HUES48 (cell line): ENCODE results near the gene NRARP.

Experiments
- H3K27ac ChIP-seq: one replicate; pipeline ENCODE4 v1.7.0; 2013; ENCODE audit warnings: low read depth, low read length, inconsistent platforms
- H3K27me3 ChIP-seq: 2 replicates; pipeline ENCODE4 v1.6.1; 2013; ENCODE audit warnings: mild to moderate bottlenecking, low read length; ENCODE audit not compliant: control insufficient read depth, insufficient read depth
- H3K36me3 ChIP-seq: 2 replicates; pipeline ENCODE4 v1.6.1; 2013; ENCODE audit warnings: low read length; ENCODE audit not compliant: control insufficient read depth, insufficient read depth
- H3K4me1 ChIP-seq: 2 replicates; pipeline ENCODE4 v1.6.1; 2013; ENCODE audit warnings: mild to moderate bottlenecking, low read length; ENCODE audit not compliant: control insufficient read depth, insufficient read depth
- H3K4me3 ChIP-seq: 2 replicates; pipeline ENCODE4 v1.5.1; 2013; ENCODE audit warnings: mild to moderate bottlenecking, low read depth, low read length
- H3K9ac ChIP-seq: 2 replicates; pipeline ENCODE4 v1.6.1; 2013; ENCODE audit warnings: mild to moderate bottlenecking, low read depth, low read length, moderate library complexity
- H3K9me3 ChIP-seq: 2 replicates; pipeline ENCODE4 v1.6.1; 2013; ENCODE audit warnings: low read length; ENCODE audit not compliant: control insufficient read depth, insufficient read depth

Gene NRARP

DNA sequence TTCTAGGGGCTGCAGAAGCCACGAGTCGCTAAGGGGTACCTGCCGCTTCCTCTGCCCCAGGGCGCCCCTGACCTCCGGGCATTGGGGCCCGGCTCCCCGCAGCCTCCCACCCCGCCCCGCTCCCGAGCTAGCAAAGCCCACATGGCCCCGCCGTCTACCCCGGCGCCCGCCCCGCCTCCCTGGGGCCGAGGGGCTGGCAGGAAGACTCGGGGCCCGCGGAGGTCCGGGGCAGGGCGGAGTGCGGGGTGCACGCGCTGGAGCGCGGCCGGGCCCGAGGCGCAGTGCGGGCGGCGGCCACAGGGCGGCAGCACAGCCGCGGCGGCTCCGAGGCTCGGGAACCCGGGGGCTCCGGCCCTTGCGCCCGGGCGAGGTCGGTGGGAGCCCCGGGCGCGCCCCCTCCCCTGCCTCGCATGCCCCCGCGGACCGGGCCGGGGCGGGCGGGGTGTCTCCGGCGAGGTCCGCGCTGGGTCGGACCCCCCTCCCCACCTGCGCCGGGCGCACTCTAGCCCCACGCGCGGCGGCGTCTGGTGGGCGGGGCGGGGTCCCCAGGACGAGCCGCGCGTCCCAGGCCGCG is 6.7 kb downstream of the NRARP start:
- Histone ChIP-seq H3K4me1 (peaks cover 27% of the 10 kb centered on the region), H3K9ac (no peak overlapping the region), H3K4me3 (peak overlapping the region; percentile 53; the same call in 1 of the 2 replicates), H3K27ac (no peak overlapping the region), H3K9me3 (no peaks in the 10 kb centered on the region), H3K36me3 (no peaks in the 10 kb centered on the region), H3K27me3 (peaks cover 33% of the 10 kb centered on the region)

DNA sequence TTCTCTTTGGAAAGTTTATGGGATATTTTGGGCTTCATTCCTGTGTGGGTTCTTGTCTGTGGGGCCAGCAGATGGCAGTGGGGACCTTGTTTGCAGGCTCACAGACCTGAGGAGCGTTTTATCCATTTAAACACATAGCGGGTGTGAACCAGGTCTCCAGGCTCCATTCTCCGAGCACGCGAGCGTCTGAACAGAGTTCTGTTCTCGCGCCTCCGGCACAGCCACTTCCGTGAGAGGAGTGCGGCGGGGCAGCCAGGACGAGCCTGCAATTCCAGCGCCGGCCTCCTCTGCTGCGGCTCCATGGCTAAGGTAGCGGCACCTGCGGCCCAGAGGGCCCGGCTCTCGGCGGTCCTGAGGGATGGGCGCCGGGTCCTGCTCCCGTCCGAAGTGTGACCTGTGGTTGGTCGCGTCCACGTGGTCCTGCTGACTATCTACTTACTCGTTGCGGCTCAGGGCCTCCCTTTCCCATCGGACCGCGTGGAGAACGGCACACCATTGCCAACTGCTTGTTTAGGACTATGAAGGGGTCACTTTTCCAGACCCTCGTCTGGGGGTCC is 7.3 kb downstream of the NRARP start:
- peak overlapping the region; percentile 16; the same call in 1 of the 2 replicates for H3K4me3 ChIP-seq
- H3K36me3 ChIP-seq, result no peaks in the 10 kb centered on the region
- H3K4me1 ChIP-seq, result peaks cover 27% of the 10 kb centered on the region
- H3K9me3 ChIP-seq, result no peaks in the 10 kb centered on the region
- H3K27ac ChIP-seq, result no peak overlapping the region
- H3K27me3 ChIP-seq, result peaks cover 33% of the 10 kb centered on the region
- no peak overlapping the region for H3K9ac ChIP-seq

DNA sequence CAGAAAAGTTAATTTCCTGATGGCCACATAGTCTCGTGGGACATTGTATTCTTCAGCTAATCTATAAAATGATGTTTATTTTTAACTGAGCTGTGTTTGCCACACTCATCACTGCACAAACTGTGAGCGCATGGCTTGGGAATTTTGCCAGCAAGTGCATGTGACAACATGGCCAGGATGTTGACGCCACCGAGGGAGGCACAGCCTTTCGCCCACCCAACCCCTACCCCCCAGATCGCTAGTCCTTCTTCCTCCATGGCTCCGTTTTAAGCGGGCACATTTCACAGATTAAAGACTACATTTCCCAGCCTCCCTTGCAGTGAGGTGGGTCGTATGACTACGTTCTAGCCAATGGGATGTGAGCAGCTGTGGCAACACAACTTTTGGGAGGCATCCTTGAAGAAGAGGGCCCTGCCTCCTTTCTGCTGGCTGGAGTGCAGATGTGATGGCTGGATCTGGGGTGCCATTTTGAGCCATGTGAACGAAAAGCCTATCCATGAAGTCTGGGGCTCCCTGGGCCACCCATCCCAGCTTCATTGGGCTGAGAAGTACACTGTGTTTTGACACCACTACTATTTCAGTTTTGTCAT is 7.9 kb downstream of the NRARP start:
- no peak overlapping the region for H3K4me3 ChIP-seq
- H3K27ac ChIP-seq, result peak overlapping the region; percentile 18
- H3K4me1 ChIP-seq, result peaks cover 25% of the 10 kb centered on the region
- no peak overlapping the region for H3K9ac ChIP-seq
- peaks cover 33% of the 10 kb centered on the region for H3K27me3 ChIP-seq
- no peaks in the 10 kb centered on the region for H3K36me3 ChIP-seq
- no peaks in the 10 kb centered on the region for H3K9me3 ChIP-seq

DNA sequence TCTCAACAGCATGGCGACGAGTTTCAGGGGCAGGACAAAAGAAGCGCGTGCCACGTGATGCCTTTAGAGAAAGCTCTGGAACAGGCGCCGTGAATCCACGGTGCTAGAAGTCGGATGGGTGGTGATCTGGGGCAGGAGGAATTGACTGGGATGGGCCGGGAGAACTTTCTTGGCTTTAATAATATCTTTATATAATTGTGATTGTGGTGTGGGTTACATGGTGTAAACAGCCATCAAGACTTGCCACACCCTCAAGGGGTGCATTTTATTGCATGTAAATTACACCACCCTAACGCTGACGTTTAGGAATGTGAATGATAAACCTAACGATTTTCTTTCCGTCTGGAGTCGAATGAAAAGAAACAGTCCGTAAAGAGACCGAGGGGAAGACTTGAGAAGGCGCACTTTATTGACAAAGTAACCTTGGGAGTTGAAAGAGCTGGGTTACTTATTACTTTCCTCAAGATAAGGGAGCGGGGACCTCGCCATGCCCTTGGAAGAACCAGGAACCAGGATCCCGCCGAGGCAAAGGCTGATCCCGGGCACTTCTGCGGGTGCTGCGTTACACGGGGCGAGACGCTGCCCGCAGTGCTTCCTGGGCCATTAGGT is 8.5 kb downstream of the NRARP start:
- Histone ChIP-seq H3K36me3 (no peaks in the 10 kb centered on the region), H3K9ac (no peak overlapping the region), H3K9me3 (no peaks in the 10 kb centered on the region), H3K27ac (peak overlapping the region; percentile 18), H3K4me3 (no peak overlapping the region), H3K4me1 (peaks cover 19% of the 10 kb centered on the region), H3K27me3 (peaks cover 33% of the 10 kb centered on the region)

DNA sequence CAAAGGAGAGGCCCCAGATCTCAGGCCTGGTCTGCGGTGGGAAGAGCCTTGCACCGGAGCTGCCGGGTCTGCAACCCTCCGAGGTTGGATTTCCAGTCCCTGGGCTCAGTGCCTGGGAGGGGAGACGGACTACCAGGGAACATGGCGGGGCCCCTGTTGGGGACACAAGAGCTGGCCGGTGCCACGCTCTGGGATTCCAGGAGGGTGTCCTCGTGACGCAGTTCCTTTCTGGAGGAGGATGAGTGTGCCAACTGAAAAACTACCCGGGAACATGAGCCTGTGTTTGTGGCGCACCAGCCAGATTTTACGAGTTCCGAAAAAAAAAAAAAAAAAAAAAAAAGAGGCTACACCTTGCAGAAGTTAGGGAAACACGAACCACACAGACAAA is 9.0 kb downstream of the NRARP start:
- peaks cover 14% of the 10 kb centered on the region for H3K4me1 ChIP-seq
- no peak overlapping the region for H3K9ac ChIP-seq
- H3K27ac ChIP-seq, result no peak overlapping the region
- H3K27me3 ChIP-seq, result peaks cover 33% of the 10 kb centered on the region
- H3K4me3 ChIP-seq, result no peak overlapping the region
- no peaks in the 10 kb centered on the region for H3K36me3 ChIP-seq
- no peaks in the 10 kb centered on the region for H3K9me3 ChIP-seq

DNA sequence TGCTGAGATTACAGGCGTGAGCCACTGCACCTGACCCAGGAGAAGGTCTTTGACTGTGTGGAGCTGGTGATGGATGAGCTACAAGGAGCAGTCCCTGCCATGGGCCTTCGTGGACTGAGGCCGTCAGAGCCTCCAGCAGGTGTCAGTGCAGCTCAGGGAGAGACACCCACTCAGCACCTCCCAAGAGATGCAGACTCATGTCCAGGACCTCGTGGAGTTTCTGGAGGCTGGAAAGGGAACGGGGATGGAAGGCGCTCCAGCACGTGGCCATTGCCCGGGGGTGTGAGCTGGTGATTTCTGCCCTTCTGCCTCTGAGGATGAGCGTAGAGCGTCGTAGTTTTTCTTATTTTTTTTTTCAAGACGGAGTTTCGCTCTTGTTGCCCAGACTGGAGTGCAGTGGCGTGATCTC is 15.1 kb downstream of the NRARP start:
- no peak overlapping the region for H3K27ac ChIP-seq
- no peaks in the 10 kb centered on the region for H3K4me1 ChIP-seq
- H3K27me3 ChIP-seq, result peaks cover under 1% of the 10 kb centered on the region
- H3K4me3 ChIP-seq, result no peak overlapping the region
- H3K36me3 ChIP-seq, result no peaks in the 10 kb centered on the region
- no peak overlapping the region for H3K9ac ChIP-seq
- no peaks in the 10 kb centered on the region for H3K9me3 ChIP-seq

DNA sequence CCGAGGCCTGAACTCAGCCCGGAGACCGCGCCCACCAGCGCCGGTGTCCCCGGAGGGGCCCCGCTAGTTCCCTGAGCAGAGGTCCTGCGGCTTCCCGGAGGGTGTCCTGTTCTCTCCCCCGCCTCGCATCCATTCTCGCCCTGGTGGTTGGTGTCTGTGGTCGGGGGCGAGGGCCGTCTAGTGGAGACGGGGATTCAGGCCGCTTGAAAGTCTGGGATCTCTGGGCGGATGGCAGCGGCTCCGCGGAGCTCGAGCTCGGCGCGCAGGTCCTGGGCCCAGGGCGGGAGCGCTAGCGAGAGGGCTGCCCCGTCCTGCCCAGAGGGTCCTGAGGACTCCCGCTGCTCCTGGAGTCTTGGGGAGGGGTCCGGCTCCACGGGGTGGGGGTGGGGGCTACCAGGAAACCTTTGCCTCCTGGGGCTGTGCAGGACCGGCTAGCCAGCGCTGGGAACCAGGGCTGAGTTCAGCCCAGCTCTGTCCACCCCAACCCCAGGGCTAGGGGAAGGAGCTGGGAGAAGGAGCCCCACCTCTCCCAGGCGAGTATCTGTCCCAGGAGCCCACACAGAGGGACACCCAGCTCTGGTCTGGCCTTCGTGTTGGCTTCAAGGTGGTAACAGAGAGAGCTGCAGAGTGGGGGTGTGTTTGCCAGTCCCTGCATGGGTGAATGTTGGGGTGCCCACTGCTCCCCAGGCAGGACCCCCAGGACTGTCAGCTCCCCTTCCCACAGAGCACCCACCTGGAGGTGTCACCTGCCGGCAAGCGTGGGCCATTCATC is 20.5 kb downstream of the NRARP start:
- Histone ChIP-seq H3K27me3 (peaks cover 20% of the 10 kb centered on the region), H3K27ac (no peak overlapping the region), H3K4me1 (peaks cover 13% of the 10 kb centered on the region), H3K36me3 (peaks cover 2% of the 10 kb centered on the region; the same call in 1 of the 2 replicates), H3K9ac (no peak overlapping the region), H3K4me3 (peak overlapping the region; percentile 61), H3K9me3 (no peaks in the 10 kb centered on the region)

DNA sequence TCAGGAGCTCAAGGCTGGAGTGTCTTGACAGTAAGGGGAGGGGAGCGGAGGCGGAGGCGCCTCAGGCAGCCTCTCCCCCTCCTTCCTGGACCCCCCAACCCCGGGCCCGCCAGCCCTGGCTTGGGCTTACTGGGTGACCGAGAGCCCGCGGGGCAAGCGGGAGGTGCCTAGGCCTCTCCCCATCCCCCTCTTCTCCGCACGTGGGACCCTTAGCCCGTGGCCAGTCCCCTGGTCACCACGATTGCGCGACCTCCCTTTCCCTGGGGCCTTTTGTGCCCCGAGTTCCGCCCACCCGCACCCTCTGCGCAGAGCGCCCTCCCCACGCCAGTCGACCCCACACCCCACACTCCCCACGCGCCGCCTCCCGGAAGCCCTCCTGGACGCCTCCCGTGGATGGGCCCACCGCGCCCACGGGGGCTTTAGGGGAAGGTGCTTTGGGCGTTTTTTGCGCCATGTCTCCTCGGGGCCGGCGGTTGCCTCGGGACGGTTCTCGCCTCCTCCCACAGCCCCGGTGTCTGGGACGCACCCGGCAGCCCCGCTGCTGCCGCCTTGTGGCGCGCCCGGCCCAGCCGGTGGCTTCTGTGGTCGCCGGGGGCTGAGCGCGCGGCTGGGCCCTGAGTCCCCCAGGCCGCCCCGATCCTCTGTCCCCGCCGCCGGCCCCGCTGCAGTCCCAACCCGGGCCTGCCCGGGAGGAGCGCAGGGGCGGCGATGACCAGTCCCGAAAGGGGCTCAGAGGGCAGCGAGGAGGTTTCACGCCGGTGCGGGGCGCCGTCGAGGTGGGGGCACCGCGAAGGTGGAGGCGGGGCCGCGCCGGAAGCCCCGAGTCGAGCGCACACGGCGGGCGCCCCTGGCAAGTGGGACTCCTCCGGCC is 21.4 kb downstream of the NRARP start:
- H3K9ac ChIP-seq, result no peak overlapping the region

DNA sequence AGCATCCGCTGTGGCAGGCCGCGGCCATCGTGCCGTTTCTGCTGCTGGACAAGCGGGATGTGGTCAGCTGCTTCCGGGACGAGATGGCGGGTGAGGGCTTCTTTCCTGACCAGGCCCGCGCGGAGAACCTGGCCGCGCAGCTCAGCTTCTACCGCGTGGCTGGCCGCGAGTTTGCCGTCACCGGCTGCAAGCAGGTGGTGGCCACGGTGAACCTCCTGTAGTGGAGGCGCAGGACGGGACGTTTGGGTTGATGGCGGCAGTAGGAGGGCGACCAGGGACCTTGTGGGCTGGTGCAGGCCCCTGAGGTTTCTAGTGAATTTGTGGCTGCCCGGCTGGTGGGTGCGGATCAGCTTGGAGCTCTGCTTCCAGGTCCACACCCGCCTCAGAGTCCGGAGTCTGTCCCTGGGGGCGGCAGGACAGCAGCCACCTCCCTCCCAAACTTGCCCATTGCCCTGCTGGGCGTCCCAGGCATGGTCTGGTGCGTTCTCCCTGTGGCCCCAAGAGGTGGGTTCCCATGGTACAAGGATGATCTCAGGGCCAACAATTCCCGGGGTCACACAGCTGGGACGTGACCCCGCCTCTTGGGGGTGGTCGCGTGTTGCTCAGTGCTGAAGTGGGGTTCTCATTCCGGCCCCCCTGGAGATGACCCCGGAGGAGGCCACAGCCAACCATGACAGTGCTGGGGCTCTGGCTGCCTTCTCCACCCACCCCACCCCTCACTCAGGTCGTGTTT is 22.2 kb downstream of the NRARP start:
- Histone ChIP-seq H3K27me3 (peaks cover 20% of the 10 kb centered on the region), H3K4me3 (no peak overlapping the region), H3K27ac (no peak overlapping the region), H3K9me3 (no peaks in the 10 kb centered on the region), H3K36me3 (peaks cover 2% of the 10 kb centered on the region; the same call in 1 of the 2 replicates), H3K4me1 (peaks cover 19% of the 10 kb centered on the region), H3K9ac (no peak overlapping the region)

More for the DNA sequence above, 21.4 kb downstream of the NRARP start:
- Histone ChIP-seq H3K4me3 (peak overlapping the region; percentile 61), H3K27me3 (peaks cover 20% of the 10 kb centered on the region), H3K4me1 (peaks cover 19% of the 10 kb centered on the region), H3K36me3 (peaks cover 2% of the 10 kb centered on the region; the same call in 1 of the 2 replicates), H3K27ac (no peak overlapping the region), H3K9me3 (no peaks in the 10 kb centered on the region)
